K562 (cell line): ENCODE measurements around the gene ZNF438. TPM values are rescaled to one million over a fixed set of nuclear protein-coding genes. Genes with fewer than 3 reads are reported as not detected.

Experiments used
- ATAC-seq: fragments of 200-7000 bp; cut with Tn5 transposase; 3 replicates; pipeline ENCODE4 v1.9.1; 2020; ENCODE audit warnings: moderate library complexity
- BruUV-seq: library from RNA; stranded (reverse); fragments of 400-500 nt; replicated peaks from 2 replicates; lab custom pipeline; 2021; lab: Mats Ljungman, UMichigan
- CTCF ChIA-PET: fragments of 300-600 bp; formaldehyde crosslinking; extraction: SDS; loops from one replicate; lab custom pipeline; 2021; ENCODE audit warnings: low intra/inter-chr PET ratio; lab: Yijun Ruan, JAX
- POLR2A ChIA-PET: fragments of 300-600, 350-650 bp; sonication (Branson Sonifier 250); formaldehyde crosslinking; extraction: SDS; loops from one replicate; lab custom pipeline; 2021; ENCODE audit warnings: antibody characterized with exemption, inconsistent platforms; lab: Yijun Ruan, JAX
- DNase-seq, 4 experiments: peaks; one replicate each; pipeline versions ENCODE4 v3.0.0 to v3.0.0-alpha.2; 2011 to 2018; ENCODE audit warnings: low spot score in 3 of 4, mixed read lengths in 3 of 4; ENCODE audit errors: extremely low read depth in 1 of 4
- FAIRE-seq: peaks from 2 replicates; lab custom pipeline; 2011; peaks lifted over from hg19 to GRCh38; lab: Jason Lieb, UNC
- H2AFZ ChIP-seq: 2 replicates; pipeline ENCODE4 v1.6.0; 2011; ENCODE audit warnings: low read depth, low read length, control low read depth, inconsistent platforms
- H3K27ac ChIP-seq: fragments of 200-600 bp; 3 replicates; pipeline ENCODE4 v1.8.0; 2011; ENCODE audit warnings: low read depth, mild to moderate bottlenecking, control low read depth, inconsistent platforms, low read length, moderate library complexity, mixed read lengths; ENCODE audit errors: extremely low read depth
- H3K27me3 ChIP-seq, 2 experiments: fragments of 300-600 bp in 1 of 2; 2 replicates in 1 of 2; 3 replicates in 1 of 2; pipeline versions ENCODE4 v1.6.0 to v1.8.0; 2011; ENCODE audit warnings: inconsistent platforms in 2 of 2, low read length in 2 of 2, mild to moderate bottlenecking in 1 of 2, mixed read lengths in 1 of 2, moderate library complexity in 1 of 2; ENCODE audit not compliant: control insufficient read depth in 2 of 2, insufficient read depth in 2 of 2
- H3K36me3 ChIP-seq: fragments of 300-600 bp; 3 replicates; pipeline ENCODE4 v1.8.0; 2011; ENCODE audit warnings: mild to moderate bottlenecking, low read length, inconsistent platforms; ENCODE audit not compliant: control insufficient read depth, insufficient read depth
- H3K4me1 ChIP-seq, 2 experiments: fragments of 200-600 bp in 1 of 2; replicated peaks in 1 of 2; 2 replicates in 1 of 2; 3 replicates in 1 of 2; pipeline versions ENCODE4 v1.5.1 to v1.8.0; 2011; ENCODE audit warnings: inconsistent platforms in 2 of 2, low read length in 2 of 2, mild to moderate bottlenecking in 1 of 2, mixed read lengths in 1 of 2, moderate library complexity in 1 of 2; ENCODE audit not compliant: control insufficient read depth in 2 of 2, insufficient read depth in 2 of 2
- H3K4me2 ChIP-seq: 2 replicates; pipeline ENCODE4 v1.6.1; 2011; ENCODE audit warnings: low read length, control low read depth, inconsistent platforms, mixed read lengths; ENCODE audit not compliant: insufficient read depth
- H3K4me3 ChIP-seq: fragments of 200-600 bp; sonication (generic), shearing (Covaris generic); 2 replicates; pipeline ENCODE4 v1.5.1; 2016; ENCODE audit warnings: control low read depth, inconsistent platforms
- H3K79me2 ChIP-seq: fragments of 200-600 bp; 3 replicates; pipeline ENCODE4 v1.8.0; 2011; ENCODE audit warnings: low read length, inconsistent platforms; ENCODE audit not compliant: control insufficient read depth, insufficient read depth
- H3K9ac ChIP-seq, 2 experiments: 2 replicates each; pipeline versions ENCODE4 v1.6.0 to v1.6.1; 2011; ENCODE audit warnings: low read depth in 2 of 2, low read length in 2 of 2, control low read depth in 1 of 2, inconsistent platforms in 1 of 2, mild to moderate bottlenecking in 1 of 2, mixed read lengths in 1 of 2; ENCODE audit not compliant: insufficient read depth in 1 of 2
- H3K9me1 ChIP-seq: one replicate; pipeline ENCODE4 v1.6.0; 2011; ENCODE audit warnings: inconsistent platforms, mild to moderate bottlenecking, low read length, moderate library complexity; ENCODE audit not compliant: control insufficient read depth, insufficient read depth
- H3K9me3 ChIP-seq: replicated peaks from 2 replicates; pipeline ENCODE4 v1.5.1; 2011; ENCODE audit warnings: low read depth, low read length, inconsistent platforms; ENCODE audit not compliant: control insufficient read depth, insufficient read depth
- H4K20me1 ChIP-seq: replicated peaks from 2 replicates; pipeline ENCODE4 v1.6.1; 2011; ENCODE audit warnings: low read length, inconsistent platforms, mixed read lengths; ENCODE audit not compliant: control insufficient read depth, insufficient read depth
- CEBPB ChIP-seq: fragments of 450-650 bp; IDR thresholded peaks from 2 replicates; pipeline ENCODE4 v1.6.1; 2016; ENCODE audit warnings: missing genetic modification characterization, missing compliant biosample characterization
- DEAF1 ChIP-seq: fragments of 450-650 bp; formaldehyde crosslinking; IDR thresholded peaks from 2 replicates; pipeline ENCODE4 v1.4.0; 2020; ENCODE audit warnings: mild to moderate bottlenecking, moderate library complexity
- FOXK2 ChIP-seq, 2 experiments: fragments of 450-650 bp; IDR thresholded peaks in 1 of 2; conservative IDR thresholded peaks in 1 of 2; 2 replicates each; pipeline ENCODE4 v1.6.1; 2016; ENCODE audit warnings: low read depth in 2 of 2, mild to moderate bottlenecking in 1 of 2
- ZNF79 ChIP-seq: fragments of 250-450 bp; sonication (Bioruptor Pico); IDR thresholded peaks from 2 replicates; pipeline ENCODE4 v1.4.0; 2020; ENCODE audit warnings: low read depth, mild to moderate bottlenecking, moderate library complexity
- WGBS: fragments of 100-300 bp; shearing (Covaris generic); methylation state at CpG from one replicate; pipeline ENCODE4 v1.1.6; 2016; ENCODE audit warnings: low coverage, mixed read lengths; ENCODE audit not compliant: insufficient coverage; ENCODE audit errors: missing lambda C conversion rate; 5-methylcytosine and 5-hydroxymethylcytosine counted together
- in situ Hi-C: fragments of 300-500 bp; cut with MboI; formaldehyde crosslinking; loops from 4 replicates; pipeline ENCODE4 v1.15.0; 2018; ENCODE audit warnings: inconsistent platforms, mixed read lengths
- intact Hi-C: fragments of 100-400 bp; cut with micrococcal nuclease; formaldehyde crosslinking; loops from 2 replicates; pipeline ENCODE4 v1.14.2; 2022
- polyA plus RNA-seq, 8 experiments: library from polyadenylated mRNA; depleted of rRNA in 4 of 8; stranded (reverse) in 5 of 8; unstranded in 3 of 8; fragments of >200 nt; fragmentation: Nextera tagmentation in 2 of 8; fragmentation: Illumina TruSeq in 1 of 8; extraction: Ambion mirVana in 2 of 8; extraction: Trizol in 1 of 8; gene quantifications; 2 replicates each; pipeline versions ENCODE4 v1.2.1 to v1.2.3, GENCODE V29; 2011 to 2014; ENCODE audit warnings: inconsistent platforms in 1 of 8, missing spikeins in 1 of 8
- total RNA-seq, 7 experiments: library from RNA; depleted of rRNA in 6 of 7; stranded (reverse); fragments of >200 nt in 6 of 7; fragmentation: Illumina TruSeq in 2 of 7; extraction: Trizol in 2 of 7; gene quantifications; 2 replicates each; pipeline versions ENCODE4 v1.2.1 to v1.2.3, GENCODE V29; 2011 to 2021; ENCODE audit warnings: low replicate concordance in 1 of 7

The ZNF438 gene
- total and polyA plus RNA-seq, 9 of the 15 experiments (the other 6 are each of a cell fraction or from before 2014, with no cell fraction given) = 0.45 to 1.5 (median 0.91) TPM

GRCh38 chr10:31010062-31010461, 21.6 kb downstream of the ZNF438 start (continued):
- no peak for TF ChIP-seq DEAF1
- TF ChIP-seq FOXK2 (conservative IDR thresholded peaks at IDR 0.05 in 1 of 2, IDR thresholded peaks at IDR 0.05 in 1 of 2; ENCODE audit: low read depth in 2 of 2) = no peak
- TF ChIP-seq, all 486 proteins: peak for 0

GRCh38 chr10:31005895-31006294, 25.8 kb downstream of the ZNF438 start:
- H3K4me3 ChIP-seq = no peak overlapping the region
- no TSS peak for BruUV-seq
- no peak overlapping the region for H3K9ac ChIP-seq
- CTCF ChIA-PET = no interaction called here
- in situ Hi-C loops (no loop called here), intact Hi-C loops (no loop called here)
- H4K20me1 ChIP-seq = no peaks in the 10 kb centered on the region
- H3K79me2 ChIP-seq = no peaks in the 10 kb centered on the region
- POLR2A ChIA-PET = no interaction called here
- no peak overlapping the region for H3K4me2 ChIP-seq
- no peaks in the 10 kb centered on the region for H3K27me3 ChIP-seq
- H3K4me1 ChIP-seq = no peaks in the 10 kb centered on the region
- H3K9me1 ChIP-seq = no peaks in the 10 kb centered on the region
- 8% methylated on average over 1 of the region's 1 CpG for WGBS
- no peaks in the 10 kb centered on the region for H3K36me3 ChIP-seq
- DNase-seq (no peak), FAIRE-seq (no peak), ATAC-seq (no peak)
- TF ChIP-seq CEBPB (tag) (peak; percentile 57), ZNF79 (CRISPR knock-in tag) (no peak)
- H2AFZ ChIP-seq = no peak overlapping the region
- H3K27ac ChIP-seq = no peak overlapping the region
- no peaks in the 10 kb centered on the region for H3K9me3 ChIP-seq
